ENCODE results near the gene DPAGT1. TPM values are rescaled to one million over a fixed set of nuclear protein-coding genes. Genes with fewer than 3 reads are reported as not detected.
"Not testable (repeated sequence)": the region's sequence is repeated elsewhere in the genome, so short reads cannot be mapped to it uniquely, and the experiment has no call there.

Gene DPAGT1
- 81.8 and 84.4 TPM in 2 replicates for total RNA-seq

DNA sequence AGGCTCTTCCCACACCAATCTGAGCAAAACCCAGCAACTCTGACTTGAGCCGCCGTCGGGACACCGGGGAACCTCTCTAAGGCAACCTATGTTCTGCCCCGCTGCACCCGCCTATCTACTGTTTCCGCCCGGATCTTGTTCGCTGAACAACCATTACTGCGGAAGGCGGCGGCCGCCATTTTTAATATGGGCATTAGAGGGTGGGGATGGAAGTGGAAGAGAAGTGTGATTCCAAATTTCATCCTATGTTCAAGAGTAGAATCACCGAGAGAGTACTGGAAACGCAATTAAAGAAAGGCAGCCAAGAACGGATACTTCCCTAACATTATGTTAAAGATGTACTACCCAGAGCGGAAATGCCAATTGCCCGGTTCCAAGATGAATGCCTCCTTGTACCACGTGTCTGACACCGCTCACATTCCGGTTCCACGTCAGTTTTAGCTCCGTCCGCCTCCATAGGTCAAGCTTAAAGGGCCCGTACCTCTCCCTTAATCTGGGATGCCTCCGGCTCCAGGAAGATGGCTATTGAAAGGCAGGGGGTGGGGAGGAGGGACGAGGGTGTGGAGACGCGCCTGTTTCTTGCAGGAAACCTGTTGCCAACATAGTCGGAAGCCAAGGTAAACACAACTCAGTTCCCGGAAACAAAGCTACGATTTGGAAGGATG lies at the start of gene DPAGT1:
TSS of gene DPAGT1 (minus strand) at position 95 of the 665 bp plus-strand sequence. CDS start 198 bp downstream, outside the sequence.
- Mint-ChIP-seq H3K4me3 (peak within 1 kb of the TSS; percentile 91), H3K36me3 (ENCODE audit: low read depth) (peaks cover 28% of the 10 kb centered on the region), H3K9me3 (no peaks in the 10 kb centered on the region), H3K27me3 (ENCODE audit: insufficient read depth) (no peaks in the 10 kb centered on the region), H3K4me1 (ENCODE audit: low read depth) (peaks cover 44% of the 10 kb centered on the region), H3K27ac (peak within 1 kb of the TSS; percentile 95)
- peak; percentile 82 for DNase-seq (ENCODE audit: low spot score)
- intact Hi-C loops (cut with micrococcal nuclease) = loop anchor here (1.0 to 5.0 kb wide), 10 partner anchors 8 to 310 kb away; partner anchors contain the start of genes DDX6, HINFP, HMBS and HYOU1

DNA sequence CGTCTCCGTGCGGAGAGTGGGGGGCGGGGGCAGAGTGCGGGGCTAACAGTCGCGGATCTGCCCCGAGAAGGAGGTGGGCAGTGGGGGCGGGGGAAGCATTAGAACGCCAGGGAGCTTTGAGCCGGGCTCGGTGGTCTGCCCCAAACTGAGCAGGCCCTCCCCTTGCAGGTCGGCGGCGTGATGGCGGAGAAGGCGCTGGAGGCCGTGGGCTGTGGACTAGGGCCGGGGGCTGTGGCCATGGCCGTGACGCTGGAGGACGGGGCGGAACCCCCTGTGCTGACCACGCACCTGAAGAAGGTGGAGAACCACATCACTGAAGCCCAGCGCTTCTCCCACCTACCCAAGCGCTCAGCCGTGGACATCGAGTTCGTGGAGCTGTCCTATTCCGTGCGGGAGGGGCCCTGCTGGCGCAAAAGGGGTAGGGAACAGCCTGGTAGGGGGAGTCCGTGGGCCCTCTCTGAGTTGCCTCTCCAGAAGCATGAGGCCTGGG lies 48.2 kb upstream of the DPAGT1 start:
- no peaks in the 10 kb centered on the region for H3K9me3 Mint-ChIP-seq
- no peak for DNase-seq (ENCODE audit: low spot score)

DNA sequence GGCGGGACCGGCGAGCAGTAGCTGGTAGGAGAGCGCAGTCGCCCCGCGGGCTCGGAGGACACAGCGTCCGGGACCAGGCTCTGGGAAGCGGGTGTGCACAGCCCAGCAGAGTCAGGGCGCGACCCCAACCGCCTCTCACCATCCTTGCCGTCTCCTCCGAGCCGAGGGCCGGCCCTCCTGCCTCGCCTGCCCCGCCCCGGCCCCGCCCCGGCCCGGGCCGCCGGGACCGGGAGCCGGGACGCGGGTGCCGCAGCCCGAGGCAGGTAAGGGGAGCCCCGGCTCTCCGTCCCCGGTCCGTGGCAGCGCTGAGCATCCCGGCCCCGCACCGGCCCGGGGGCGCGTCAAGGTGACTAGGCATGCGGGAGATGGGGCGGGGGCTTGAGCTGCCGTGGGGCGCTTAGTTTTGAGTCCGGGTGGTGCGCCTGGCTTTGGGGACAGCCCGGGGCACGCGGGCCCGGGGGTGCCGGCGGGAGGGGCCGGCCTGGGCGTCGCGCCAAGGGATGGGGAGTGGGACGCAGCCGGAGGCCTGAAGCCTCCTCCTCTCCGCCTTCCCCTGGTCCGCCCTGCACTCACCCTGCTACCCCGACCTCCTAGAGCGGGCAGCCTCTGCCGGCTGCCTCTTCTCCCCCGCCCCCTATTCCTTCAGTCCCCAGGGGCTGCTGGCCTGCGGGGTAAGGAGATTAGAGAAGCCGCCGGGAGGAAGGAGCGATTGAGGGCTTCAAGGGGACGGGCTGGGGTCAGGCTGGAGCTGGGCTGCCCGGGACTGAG lies 47.5 kb upstream of the DPAGT1 start, which contains the start of gene ABCG4:
TSS of gene ABCG4 (plus strand) at position 35 of the 768 bp plus-strand sequence. CDS start 914 bp downstream, outside the sequence.
- peaks cover 13% of the 10 kb centered on the region for H3K4me1 Mint-ChIP-seq (ENCODE audit: low read depth)
- no peak within 1 kb of the TSS for H3K27ac Mint-ChIP-seq
- H3K27me3 Mint-ChIP-seq (ENCODE audit: insufficient read depth) = peaks cover 62% of the 10 kb centered on the region
- intact Hi-C loops (cut with micrococcal nuclease) = no loop called here
- H3K36me3 Mint-ChIP-seq (ENCODE audit: low read depth) = no peaks in the 10 kb centered on the region
- peak; percentile 16 for DNase-seq (ENCODE audit: low spot score)
- H3K9me3 Mint-ChIP-seq = no peaks in the 10 kb centered on the region
- peak within 1 kb of the TSS; percentile 64 for H3K4me3 Mint-ChIP-seq

More for the DNA sequence above, 48.2 kb upstream of the DPAGT1 start:
- intact Hi-C loops (cut with micrococcal nuclease) = no loop called here
- Mint-ChIP-seq H3K27me3 (ENCODE audit: insufficient read depth) (peaks cover 62% of the 10 kb centered on the region), H3K4me1 (ENCODE audit: low read depth) (peaks cover 13% of the 10 kb centered on the region), H3K36me3 (ENCODE audit: low read depth) (no peaks in the 10 kb centered on the region), H3K4me3 (peak overlapping the region; percentile 67), H3K27ac (no peak overlapping the region)

DNA sequence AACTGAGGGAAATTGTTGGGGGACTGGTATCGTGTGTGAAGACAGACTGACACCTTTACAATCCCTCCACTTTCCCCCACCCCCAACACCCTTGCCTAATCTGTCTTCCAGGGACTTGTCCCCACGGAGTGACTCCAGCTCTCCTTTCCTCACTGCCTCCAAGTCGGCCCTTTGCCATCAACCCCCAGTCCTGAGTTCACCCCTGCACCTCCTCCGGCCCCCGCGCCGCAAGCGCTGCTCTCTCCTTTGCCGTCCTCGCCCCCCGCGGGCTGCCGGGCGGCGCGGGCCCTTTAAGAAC lies 47.0 kb upstream of the DPAGT1 start:
- intact Hi-C loops (cut with micrococcal nuclease) = no loop called here
- H3K36me3 Mint-ChIP-seq (ENCODE audit: low read depth) = no peaks in the 10 kb centered on the region
- H3K27ac Mint-ChIP-seq = no peak overlapping the region
- H3K4me3 Mint-ChIP-seq = peak overlapping the region; percentile 64
- H3K4me1 Mint-ChIP-seq (ENCODE audit: low read depth) = peaks cover 13% of the 10 kb centered on the region
- no peak for DNase-seq (ENCODE audit: low spot score)
- H3K27me3 Mint-ChIP-seq (ENCODE audit: insufficient read depth) = peaks cover 64% of the 10 kb centered on the region
- no peaks in the 10 kb centered on the region for H3K9me3 Mint-ChIP-seq

DNA sequence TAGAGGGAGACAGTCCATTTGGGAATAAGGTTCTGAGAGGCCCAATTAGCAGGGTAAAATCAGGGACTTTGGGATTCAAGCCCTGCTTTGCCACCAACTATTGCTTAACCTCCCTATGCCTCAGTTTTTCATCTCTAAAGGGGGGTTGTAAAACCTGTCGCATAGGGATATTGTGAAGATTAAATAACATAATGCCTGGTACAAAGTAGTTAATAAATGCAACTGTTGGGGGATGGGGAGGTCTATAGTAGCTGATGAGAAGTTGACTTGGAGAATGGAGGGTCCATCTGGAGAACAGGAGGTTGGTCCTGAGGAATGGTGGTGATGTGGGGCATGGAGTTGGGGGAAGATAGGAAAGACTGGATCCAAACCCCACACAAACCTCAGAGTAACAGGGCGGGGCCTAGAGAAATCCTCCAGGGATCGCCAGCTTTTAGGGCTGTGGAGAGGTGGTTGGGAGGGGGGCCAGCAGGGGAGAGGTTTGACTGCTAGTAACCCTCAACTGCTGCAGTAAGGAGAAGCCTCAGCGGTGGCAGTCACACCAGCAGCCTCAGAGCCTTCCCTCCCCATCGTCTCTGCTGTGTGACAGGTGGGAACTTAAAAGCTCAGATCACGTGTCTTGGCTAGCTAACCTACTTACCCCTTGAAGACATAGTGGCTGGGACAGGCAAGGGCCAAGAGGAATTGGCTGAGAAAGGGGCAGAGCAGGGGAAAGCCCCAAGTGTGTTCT lies 46.1 kb upstream of the DPAGT1 start:
- H3K27ac Mint-ChIP-seq = no peak overlapping the region
- intact Hi-C loops (cut with micrococcal nuclease) = no loop called here
- peak overlapping the region; percentile 64 for H3K4me3 Mint-ChIP-seq
- H3K9me3 Mint-ChIP-seq = no peaks in the 10 kb centered on the region
- no peak for DNase-seq (ENCODE audit: low spot score)
- H3K27me3 Mint-ChIP-seq (ENCODE audit: insufficient read depth) = peaks cover 63% of the 10 kb centered on the region
- peaks cover 13% of the 10 kb centered on the region for H3K4me1 Mint-ChIP-seq (ENCODE audit: low read depth)
- H3K36me3 Mint-ChIP-seq (ENCODE audit: low read depth) = no peaks in the 10 kb centered on the region

GRCh38 chr11:119145551-119145950 lies 43.9 kb upstream of the DPAGT1 start:
- Mint-ChIP-seq H3K36me3 (ENCODE audit: low read depth) (no peaks in the 10 kb centered on the region), H3K4me3 (no peak overlapping the region), H3K9me3 (no peaks in the 10 kb centered on the region), H3K27me3 (ENCODE audit: insufficient read depth) (peaks cover 44% of the 10 kb centered on the region), H3K27ac (no peak overlapping the region), H3K4me1 (ENCODE audit: low read depth) (peaks cover 13% of the 10 kb centered on the region)
- intact Hi-C loops (cut with micrococcal nuclease) = loop anchor here (1.0 kb wide), 2 partner anchors 52 to 178 kb away; no protein-coding TSS in a partner anchor
- no peak for DNase-seq (ENCODE audit: low spot score)

DNA sequence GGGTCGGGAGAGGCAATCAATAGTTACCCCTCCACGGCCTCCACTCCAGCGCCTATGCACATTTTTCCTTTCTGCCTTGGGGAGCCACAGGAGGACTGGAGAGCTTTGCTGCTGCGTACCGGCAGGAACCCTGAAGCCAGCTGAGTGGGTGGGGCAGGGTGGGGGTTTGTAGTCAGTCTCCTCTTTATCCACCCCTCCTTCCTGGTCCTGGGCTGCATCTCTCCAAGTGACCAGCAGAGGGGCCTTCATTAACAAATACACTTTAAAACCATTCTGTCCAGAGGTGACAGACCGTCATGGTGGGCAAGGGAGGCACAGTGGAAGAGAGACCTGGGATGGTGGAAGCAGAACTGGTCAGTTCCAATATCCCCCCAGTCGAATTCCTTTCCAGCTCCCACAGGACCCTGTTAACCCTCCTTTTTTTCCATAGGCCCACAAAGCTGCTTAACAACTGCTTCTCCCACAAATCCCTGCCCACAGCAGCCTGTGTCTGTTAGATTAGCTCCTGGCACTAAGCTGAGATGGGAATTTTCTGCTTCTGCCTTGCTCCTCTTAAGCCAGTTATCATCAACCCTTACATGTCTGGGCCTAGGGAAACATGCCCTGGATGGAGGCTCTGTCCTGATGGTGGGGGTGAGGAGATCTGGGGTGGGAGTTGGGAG lies 43.3 kb upstream of the DPAGT1 start:
- Mint-ChIP-seq H3K36me3 (ENCODE audit: low read depth) (no peaks in the 10 kb centered on the region), H3K27ac (no peak overlapping the region), H3K4me1 (ENCODE audit: low read depth) (peaks cover 13% of the 10 kb centered on the region), H3K4me3 (no peak overlapping the region), H3K9me3 (no peaks in the 10 kb centered on the region), H3K27me3 (ENCODE audit: insufficient read depth) (peaks cover 38% of the 10 kb centered on the region)
- intact Hi-C loops (cut with micrococcal nuclease) = loop anchor here (1.0 kb wide), 2 partner anchors 52 to 178 kb away; no protein-coding TSS in a partner anchor
- DNase-seq (ENCODE audit: low spot score) = no peak

DNA sequence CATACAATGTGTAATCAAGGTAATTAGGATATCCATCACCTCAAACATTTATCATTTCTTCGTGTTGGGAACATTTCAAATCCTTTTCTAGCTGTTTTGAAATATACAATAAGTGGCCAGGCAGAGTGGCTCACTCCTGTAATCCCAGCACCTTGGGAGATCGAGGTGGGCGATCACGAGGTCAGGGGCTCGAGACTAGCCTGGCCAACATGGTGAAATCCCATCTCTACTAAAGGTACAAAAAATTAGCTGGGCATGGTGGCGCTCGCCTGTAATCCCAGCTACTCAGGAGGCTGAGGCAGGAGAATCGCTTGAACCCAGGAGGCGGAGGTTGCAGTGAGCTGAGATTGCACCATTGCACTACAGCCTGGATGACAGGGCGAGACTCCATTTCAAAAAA lies 37.6 kb upstream of the DPAGT1 start:
- H3K4me3 Mint-ChIP-seq; DNase-seq (ENCODE audit: low spot score); H3K4me1 Mint-ChIP-seq (ENCODE audit: low read depth); H3K36me3 Mint-ChIP-seq (ENCODE audit: low read depth); H3K27ac Mint-ChIP-seq; intact Hi-C loops (cut with micrococcal nuclease); H3K9me3 Mint-ChIP-seq: not testable (repeated sequence)
- H3K27me3 Mint-ChIP-seq (ENCODE audit: insufficient read depth) = peaks cover 11% of the 10 kb centered on the region

- intact Hi-C loops (cut with micrococcal nuclease) = no loop called here
- Mint-ChIP-seq H3K4me1 (ENCODE audit: low read depth) (no peaks in the 10 kb centered on the region), H3K4me3 (no peak overlapping the region), H3K9me3 (no peaks in the 10 kb centered on the region), H3K36me3 (ENCODE audit: low read depth) (peaks cover 32% of the 10 kb centered on the region), H3K27ac (no peak overlapping the region), H3K27me3 (ENCODE audit: insufficient read depth) (peaks cover 7% of the 10 kb centered on the region)
- no peak for DNase-seq (ENCODE audit: low spot score)
These were observed 32.8 kb upstream of the DPAGT1 start for GRCh38 chr11:119134389-119134978.

GRCh38 chr11:119130662-119131061 lies 29.0 kb upstream of the DPAGT1 start:
- Mint-ChIP-seq H3K27me3 (ENCODE audit: insufficient read depth) (no peaks in the 10 kb centered on the region), H3K4me1 (ENCODE audit: low read depth) (peaks cover 6% of the 10 kb centered on the region), H3K36me3 (ENCODE audit: low read depth) (peaks cover 39% of the 10 kb centered on the region), H3K4me3 (no peak overlapping the region), H3K27ac (no peak overlapping the region), H3K9me3 (no peaks in the 10 kb centered on the region)
- DNase-seq (ENCODE audit: low spot score) = no peak
- intact Hi-C loops (cut with micrococcal nuclease) = no loop called here

DNA sequence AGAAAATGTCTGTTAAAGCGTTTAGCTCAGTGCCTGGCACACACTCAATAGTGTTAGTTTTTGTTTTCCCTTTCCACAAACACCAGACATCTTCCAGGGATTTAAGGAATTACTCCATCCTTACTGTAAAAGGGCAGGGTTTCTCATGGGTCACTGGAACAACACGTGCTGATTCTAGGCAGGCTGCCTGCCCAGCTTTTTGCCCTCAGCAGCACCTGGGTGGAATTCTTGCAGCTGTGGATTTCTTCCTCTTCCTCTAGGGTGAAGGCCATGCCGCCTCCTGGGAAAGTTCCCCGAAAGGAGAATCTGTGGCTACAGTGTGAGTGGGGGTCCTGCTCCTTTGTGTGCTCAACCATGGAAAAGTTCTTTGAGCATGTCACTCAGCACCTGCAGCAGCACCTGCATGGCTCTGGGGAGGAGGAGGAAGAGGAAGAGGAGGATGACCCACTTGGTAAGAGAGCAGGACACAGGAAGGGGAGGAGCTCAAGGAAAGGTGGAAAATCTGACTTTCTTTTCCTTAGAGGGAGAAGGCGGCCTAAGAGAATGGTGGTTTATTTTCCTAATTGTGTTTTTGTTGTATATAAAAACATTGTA lies 25.1 kb upstream of the DPAGT1 start:
- H3K27ac Mint-ChIP-seq = peak overlapping the region; percentile 33
- H3K36me3 Mint-ChIP-seq (ENCODE audit: low read depth) = peaks cover 33% of the 10 kb centered on the region
- intact Hi-C loops (cut with micrococcal nuclease) = no loop called here
- DNase-seq (ENCODE audit: low spot score) = no peak
- no peaks in the 10 kb centered on the region for H3K27me3 Mint-ChIP-seq (ENCODE audit: insufficient read depth)
- no peaks in the 10 kb centered on the region for H3K9me3 Mint-ChIP-seq
- H3K4me1 Mint-ChIP-seq (ENCODE audit: low read depth) = peaks cover 31% of the 10 kb centered on the region
- H3K4me3 Mint-ChIP-seq = no peak overlapping the region

- no peak overlapping the region for H3K27ac Mint-ChIP-seq
- H3K27me3 Mint-ChIP-seq (ENCODE audit: insufficient read depth) = no peaks in the 10 kb centered on the region
- no peak overlapping the region for H3K4me3 Mint-ChIP-seq
- peaks cover 26% of the 10 kb centered on the region for H3K36me3 Mint-ChIP-seq (ENCODE audit: low read depth)
- intact Hi-C loops (cut with micrococcal nuclease) = no loop called here
- H3K4me1 Mint-ChIP-seq (ENCODE audit: low read depth) = peaks cover 35% of the 10 kb centered on the region
- no peaks in the 10 kb centered on the region for H3K9me3 Mint-ChIP-seq
- no peak for DNase-seq (ENCODE audit: low spot score)
These were observed 24.2 kb upstream of the DPAGT1 start for GRCh38 chr11:119125821-119126220.

Measured in activated T-helper 1 cell treated with anti-CD3 and anti-CD28 coated beads, Interleukin-12 subunit alpha, Interleukin-12 subunit beta, Interleukin-2, Interleukin-4 antibody, amounts not matched to agents 30 ng/mL and 10 ng/mL and 1 ng/mL, durations not matched to agents 14 hours and 24 hours and 36 hours (primary cell).